ENCODE measurements around the gene C14orf119.

The C14orf119 gene

DNA sequence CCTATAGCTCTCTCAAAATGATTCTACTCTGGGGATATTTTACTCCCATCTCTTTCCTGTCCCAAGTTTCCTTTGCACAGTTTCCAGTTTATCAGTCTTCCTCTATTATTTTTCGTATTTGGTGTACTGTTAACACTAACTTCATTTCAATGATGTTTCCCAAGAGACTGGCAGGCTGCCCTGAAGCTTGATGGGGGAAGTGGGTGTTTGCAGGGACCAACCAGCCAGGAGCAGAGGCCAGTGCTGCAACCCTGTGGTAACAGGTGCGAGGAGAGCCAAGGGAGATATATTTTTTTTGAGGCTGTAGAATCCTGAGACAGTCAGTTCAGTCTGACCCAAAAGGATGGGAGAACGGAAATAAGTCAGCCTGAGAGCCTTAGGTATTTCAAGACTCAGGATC, 35.6 kb downstream of the C14orf119 start:
- intact Hi-C loops (cut with DNase I) = no loop called here
- peak in 2 of 42 donors; percentile 34 to 63 for DNase-seq

DNA sequence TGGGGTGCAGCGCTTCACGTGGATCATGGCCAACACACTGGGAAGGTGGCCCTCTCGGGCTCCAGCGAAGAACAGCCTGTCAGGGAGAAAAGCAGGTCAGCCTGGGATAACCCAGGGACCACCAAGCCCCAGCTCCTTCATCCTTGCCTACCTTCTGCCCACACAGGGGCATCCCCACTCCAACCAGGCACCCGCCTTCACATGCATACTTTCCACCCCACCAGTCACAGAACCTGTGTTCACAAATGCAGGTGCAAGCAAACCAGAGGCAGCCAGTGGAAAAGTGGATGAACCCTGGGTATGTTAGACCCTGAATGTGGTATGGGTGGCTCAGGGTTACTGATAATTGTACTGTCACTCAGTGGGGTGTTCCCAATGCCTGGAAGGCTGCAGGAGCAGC, 36.2 kb downstream of the C14orf119 start:
- DNase-seq = no peak
- intact Hi-C loops (cut with DNase I) = no loop called here

DNA sequence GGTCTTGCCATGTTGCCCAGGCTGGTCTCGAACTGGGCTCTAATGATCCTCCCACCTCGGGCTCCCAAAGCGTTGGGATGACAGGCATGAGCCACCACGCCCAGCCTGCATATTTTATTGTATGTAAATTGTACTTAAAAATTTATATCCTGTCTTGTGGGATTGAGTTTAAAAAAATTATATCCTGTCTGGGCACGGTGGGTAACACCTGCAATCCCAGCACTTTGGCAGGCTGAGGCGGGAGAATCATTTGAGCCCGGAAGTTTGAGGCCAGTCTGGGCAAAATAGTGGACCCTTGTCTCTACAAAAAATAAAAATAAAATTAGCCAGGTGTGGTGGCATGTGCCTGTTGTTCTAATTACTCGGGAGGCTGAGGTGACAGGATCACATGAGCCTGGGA, 37.7 kb downstream of the C14orf119 start:
- intact Hi-C loops (cut with DNase I) = no loop called here
- no peak for DNase-seq

DNA sequence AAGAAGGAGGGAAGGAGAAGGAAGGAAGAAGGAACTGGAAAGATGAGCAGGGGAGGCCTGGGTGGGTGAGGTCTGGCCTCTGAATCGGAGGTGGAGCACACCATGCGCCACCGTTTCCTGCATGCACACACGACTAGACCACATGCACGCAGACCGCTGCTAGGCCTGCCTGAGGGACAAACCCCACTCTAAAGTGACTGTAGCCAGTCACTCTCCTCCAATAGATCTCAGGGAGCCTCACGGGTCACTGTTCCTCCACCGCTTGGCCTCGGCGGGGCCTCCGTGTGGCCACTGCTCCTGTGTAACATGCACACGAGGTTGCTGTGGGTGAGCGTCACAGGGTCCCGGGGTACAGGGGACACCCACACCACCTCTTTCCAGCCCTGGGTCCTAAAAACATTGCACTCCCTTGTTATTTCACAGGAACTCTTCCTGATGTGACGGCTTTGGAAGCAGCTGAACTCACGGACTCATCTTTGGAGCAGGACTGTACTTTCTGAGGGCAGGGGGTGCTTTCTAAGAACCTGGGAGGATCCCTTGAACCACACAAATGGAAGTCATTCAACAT, 41.3 kb downstream of the C14orf119 start:
- DNase-seq = no peak
- intact Hi-C loops (cut with DNase I) = no loop called here

DNA sequence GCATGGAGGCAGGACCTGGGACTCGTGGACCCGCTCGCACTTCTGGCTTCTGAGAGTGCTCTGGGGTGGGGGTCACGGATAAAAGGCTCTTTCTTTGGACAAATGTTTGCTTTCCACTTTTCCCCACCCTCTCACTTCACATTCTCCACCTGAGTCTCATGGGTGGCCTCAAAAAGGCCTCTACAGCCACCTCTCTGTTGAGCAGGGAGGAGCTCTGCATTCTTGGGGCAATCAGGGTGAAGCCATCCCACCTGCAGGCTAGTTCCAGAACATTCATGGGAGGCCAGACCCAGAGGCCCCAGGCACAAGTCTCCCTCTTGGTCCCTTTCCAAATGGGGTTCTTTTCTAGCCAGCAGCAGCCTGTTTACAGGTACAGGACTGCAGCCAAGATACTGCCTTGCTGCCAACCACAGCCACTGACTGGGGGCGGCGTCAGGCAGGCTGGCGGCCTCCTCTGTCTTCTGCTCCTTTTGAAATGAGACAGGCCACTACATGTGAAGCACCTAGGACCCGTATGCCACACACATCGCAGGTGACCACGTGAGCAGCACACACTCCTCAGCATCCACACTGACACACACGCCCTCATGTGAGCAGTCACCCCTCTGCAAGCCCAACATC, 42.0 kb downstream of the C14orf119 start:
- intact Hi-C loops (cut with DNase I) = no loop called here
- no peak for DNase-seq

DNA sequence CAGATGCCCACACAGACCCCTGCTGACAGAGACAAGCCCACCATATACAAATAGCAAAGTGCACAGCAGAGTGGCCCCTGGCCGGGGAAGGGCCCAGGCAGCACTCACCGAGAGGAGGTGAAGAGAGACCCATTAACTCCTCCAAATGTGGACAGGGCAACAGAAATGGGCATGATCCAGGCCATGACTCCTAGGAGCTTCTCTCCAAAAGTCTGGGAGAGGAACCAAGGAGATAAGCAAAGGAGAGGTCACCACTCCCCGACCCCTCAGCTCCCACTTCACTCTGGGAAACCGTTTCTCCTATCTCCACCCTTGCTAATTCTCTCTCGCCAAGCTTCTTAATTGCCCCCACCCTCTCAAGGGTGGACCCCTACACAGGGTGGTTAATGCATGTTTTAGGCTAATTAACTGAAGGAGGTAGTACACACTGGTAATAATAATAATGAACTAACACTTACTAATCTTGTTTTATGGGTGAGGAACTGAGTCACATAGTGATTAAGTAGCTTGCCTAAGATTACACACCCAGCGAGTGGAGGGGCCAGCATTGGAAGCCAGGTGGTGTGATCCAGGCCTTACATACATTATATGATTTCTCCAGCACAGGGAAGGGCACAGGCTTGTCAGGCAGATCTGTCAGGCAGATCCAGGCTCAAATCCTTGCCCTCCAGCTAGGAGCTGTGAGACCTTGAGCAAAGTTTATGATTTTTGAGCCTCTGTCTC, 42.7 kb downstream of the C14orf119 start:
- intact Hi-C loops (cut with DNase I) = no loop called here
- DNase-seq = no peak

DNA sequence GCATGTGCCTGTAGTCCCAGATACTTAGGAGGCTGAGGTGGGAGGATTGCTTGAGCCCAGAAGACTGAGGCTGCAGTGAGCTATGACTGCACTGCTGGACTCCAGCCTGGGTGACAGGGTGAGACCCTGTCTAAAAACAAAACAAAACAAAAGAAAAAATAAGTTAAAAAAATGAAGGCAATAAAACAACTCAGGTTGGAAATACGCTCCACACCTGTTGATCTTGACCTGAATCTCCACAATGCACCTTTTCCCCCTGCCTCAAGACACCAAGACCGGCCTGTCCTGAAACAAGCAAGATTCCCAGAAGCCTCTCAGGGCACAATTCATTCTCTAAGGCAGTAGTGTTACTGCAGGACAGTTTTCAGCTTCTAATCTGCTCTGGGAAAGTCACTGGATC, 44.6 kb downstream of the C14orf119 start:
- intact Hi-C loops (cut with DNase I) = no loop called here
- DNase-seq = no peak

DNA sequence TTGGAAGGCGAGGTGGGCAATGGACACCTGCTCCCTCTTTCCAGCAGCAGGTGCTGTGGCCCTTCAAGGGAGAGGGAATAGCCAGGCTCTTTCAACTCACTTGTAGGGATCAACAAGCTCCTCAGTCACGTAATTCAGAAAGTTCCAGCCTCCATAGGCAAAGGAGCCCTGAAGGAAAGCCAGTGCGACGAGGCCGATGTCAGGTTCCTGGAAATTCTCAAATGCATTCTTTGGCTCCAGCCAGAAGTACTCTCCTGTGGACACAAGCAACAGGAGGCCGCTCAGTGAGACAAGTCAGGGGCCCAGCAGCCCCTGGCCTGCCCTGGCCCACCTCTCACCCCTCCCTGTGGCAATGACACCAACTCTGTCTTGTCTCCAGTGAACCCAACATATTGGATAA, 45.1 kb downstream of the C14orf119 start:
- no peak for DNase-seq
- intact Hi-C loops (cut with DNase I) = no loop called here

DNA sequence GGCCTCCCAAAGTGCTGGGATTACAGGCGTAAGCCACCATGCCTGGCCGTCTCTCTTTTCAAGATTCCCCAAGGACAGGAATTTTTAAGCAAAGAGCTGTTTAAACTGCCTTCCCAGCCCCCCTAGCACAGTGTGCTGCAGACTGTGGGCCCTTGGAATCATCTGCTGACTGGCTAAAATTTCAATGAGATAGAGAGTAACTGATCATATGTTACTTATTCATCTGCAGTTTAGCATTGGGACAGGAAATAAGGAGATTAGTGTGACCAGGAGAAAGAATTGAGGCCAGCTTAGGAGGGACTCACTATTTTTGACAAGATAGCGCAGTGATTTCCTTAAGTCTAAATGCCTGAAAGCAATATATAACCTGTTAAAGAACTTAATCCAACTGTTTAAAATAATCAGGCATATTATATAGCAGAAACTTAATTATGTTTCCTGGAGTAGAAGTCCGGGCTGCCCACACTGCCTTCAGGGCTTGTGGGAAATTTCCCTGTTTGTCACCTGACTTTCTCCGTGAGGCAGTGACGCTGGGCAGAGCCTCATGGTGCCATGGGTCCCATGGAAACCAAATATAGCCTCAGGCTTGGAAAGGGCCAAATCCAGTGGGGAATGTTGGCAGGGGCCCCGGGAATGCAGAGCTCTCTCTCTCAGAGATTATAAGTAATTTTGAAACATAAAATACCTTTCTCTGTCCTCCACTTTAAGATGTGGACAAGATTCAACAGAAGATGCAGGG, 46.6 kb downstream of the C14orf119 start:
- no peak for DNase-seq
- intact Hi-C loops (cut with DNase I) = no loop called here

DNA sequence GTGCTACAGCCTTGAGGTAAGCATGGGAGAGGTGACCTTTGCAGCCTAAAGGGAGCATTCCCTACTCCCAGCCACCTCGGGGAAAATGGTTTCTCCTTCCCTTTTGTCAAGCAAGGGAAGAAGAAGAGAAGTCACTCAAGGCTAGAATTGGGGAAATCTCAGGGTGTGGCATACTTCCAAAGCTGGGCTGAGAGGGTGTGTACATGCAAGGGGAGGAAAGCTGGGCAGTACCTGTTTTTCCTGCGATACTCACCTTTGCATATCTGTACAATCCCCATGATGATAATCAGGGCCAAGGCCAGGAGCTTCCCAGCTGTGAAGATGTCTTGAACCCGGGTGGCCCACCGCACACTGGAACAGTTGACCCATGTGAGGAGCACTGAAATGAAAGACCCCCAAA, 47.5 kb downstream of the C14orf119 start:
- DNase-seq = no peak
- intact Hi-C loops (cut with DNase I) = no loop called here

DNA sequence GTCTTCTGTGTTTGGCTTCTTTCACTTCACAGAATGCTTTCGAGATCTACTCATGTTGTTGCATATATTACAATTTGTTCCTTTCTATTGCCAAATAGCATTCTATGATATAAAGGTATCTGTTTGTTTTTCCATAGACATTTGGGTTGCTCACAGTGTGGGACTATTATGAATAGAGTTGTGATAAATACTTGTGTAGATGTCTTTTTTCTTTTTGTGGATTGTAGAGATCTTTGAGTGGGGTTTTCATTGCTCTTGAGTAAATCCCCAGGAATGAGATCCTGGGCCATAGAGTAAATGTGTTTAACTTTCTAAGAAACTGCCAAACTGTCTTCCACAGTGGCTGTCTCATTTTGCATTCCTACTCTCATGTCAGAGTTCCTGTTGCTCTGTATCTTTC, 48.6 kb downstream of the C14orf119 start:
- intact Hi-C loops (cut with DNase I) = no loop called here
- DNase-seq = no peak

DNA sequence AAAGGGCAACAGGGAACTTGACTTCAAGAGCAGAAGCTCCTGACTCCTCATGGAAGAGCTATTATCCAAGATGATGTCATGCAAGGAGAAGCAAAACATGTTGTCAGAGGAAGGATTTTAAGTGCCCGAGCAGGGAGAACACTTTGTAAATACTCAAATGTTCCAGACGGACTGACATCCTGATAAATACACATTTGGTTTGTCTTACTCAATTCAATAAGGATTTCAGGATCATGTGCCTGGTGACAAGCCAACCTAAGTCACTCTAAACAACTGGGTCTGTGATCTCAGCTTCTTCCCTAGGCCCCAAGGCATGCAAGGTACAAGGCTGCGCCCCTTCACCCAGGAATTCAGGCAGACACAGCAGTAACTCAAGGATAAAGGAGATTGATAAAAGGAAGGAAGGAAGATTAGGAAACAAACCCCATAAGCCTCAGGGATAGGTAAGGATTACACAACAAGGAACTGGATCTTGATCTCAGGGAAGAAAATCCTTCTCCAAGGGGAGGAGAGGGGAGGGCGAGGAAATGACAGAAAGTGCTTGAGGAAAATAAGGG, 50.6 kb downstream of the C14orf119 start:
- no peak for DNase-seq

DNA sequence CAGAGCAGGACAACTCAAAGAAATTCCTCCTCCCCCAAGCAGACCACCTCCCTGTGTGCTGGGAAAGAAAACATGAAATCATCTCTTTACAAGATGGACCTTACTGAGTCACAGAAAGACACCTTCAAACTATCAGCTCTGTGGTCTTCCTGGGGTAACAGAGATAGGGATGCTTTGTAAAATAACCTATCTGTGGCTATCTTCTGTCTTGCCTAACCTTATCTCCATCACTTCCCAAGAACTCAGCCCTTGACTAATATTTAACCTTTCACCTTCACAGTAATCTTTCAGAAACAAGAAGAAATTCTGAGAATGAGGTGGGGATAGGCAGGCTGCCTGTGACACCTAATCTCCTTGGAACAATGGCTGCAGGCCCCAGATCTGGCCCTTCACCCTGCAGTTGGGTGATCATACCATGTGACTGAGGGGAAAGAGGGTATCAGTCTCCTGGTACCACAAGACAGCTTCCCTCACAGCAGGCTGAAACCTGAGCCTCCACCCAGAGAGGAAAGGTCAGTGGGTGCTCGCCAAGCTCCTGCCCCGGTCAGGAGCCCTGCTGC, 51.1 kb downstream of the C14orf119 start:
- intact Hi-C loops (cut with DNase I) = no loop called here
- peak in 1 of 42 donors; percentile 1 for DNase-seq

More for the DNA sequence above, 50.6 kb downstream of the C14orf119 start:
- intact Hi-C loops (cut with DNase I) = no loop called here

DNA sequence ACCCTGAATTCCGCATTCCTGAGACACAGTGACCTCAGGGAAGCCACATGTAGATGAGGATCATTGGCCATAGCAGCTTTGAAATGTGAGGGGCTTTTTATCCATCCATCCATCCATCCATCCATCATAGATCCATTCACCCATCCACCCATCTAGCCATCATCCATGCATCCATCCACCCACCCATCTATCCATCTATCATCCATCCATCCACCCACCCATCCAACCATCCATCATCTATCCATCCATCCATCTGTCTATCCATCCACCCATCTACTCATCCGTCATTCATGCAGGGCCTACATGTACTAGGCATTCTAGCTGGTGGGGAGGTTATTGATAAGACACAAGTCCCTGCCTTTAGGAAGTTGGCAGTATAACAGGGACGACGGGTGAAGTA, 51.7 kb downstream of the C14orf119 start:
- intact Hi-C loops (cut with DNase I) = no loop called here
- no peak for DNase-seq

DNA sequence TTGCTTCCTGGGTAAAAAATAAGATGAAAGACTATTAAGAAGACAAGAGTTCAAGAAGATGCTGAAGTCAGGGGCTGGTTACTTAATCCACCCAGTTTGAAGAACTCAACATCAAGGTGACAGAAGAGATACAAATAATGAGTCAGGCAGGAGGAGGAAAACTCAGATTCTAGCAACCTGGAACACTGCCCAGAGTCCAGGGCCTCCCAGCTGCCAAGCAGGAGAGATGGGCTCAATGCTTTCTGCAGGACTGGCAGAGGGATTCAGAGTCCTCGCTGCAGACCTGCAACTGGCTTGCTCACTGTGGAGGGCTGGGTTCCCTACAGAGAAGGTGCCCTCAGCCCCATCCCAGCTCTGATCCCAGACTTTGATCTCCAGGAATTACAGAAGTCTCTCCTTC, 52.4 kb downstream of the C14orf119 start:
- intact Hi-C loops (cut with DNase I) = no loop called here
- DNase-seq = peak in 26 of 42 donors; percentile 12 to 78 (median 44)

DNA sequence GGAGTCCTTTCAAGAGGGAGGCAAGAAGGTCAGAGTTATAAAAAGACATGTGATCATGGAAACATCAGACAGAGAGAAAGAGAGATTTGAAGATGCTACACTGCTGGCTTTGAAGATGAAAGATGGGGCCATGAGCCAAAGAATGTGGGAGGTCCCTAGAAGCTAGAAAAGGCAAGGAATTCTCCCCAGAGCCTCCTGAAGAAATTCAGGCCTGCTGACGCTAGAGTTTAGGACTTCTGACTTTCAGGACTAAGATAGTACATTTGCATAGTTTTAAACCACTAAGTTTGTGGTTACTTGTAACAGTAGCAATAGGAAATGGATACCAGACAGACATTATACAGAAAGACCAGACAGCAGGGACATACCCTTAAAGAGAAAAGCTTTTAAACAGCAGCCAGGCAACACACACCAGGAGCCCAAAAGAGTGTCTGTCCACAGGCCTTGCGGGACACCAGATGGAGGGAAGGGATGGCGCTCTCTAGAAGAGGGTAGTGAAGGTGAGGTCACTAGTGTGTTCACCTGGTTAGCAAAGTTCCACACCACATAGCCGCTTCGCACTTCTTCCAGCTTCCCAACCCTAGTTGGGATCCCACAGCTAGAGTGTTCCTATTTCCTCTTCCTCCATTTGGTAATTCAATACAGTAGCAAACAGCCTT, 53.4 kb downstream of the C14orf119 start:
- no peak for DNase-seq
- intact Hi-C loops (cut with DNase I) = no loop called here

DNA sequence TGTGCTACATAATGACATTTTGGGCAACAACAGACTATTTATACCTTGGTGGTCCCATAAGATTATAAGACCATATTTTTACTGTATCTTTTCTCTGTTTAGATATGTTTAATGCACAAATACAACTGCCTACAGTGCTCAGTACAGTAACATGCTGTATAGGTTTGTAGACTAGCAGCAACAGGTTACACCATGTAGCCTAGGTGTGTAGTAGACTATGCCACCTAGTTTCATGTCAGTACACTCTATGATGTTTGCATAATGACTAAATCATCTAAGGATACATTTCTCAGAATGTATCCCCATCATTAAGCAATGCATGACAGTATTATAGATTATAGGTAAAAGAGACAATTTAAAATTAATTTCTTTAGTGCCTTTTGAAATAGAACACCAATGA, 54.4 kb downstream of the C14orf119 start:
- intact Hi-C loops (cut with DNase I) = no loop called here
- DNase-seq = no peak
